ENCODE data around the gene MPRIP. TPM values are rescaled to one million over a fixed set of nuclear protein-coding genes. Genes with fewer than 3 reads are reported as not detected.

MPRIP gene
- total RNA-seq, 1 donor from 2014 or later = 275 TPM

DNA sequence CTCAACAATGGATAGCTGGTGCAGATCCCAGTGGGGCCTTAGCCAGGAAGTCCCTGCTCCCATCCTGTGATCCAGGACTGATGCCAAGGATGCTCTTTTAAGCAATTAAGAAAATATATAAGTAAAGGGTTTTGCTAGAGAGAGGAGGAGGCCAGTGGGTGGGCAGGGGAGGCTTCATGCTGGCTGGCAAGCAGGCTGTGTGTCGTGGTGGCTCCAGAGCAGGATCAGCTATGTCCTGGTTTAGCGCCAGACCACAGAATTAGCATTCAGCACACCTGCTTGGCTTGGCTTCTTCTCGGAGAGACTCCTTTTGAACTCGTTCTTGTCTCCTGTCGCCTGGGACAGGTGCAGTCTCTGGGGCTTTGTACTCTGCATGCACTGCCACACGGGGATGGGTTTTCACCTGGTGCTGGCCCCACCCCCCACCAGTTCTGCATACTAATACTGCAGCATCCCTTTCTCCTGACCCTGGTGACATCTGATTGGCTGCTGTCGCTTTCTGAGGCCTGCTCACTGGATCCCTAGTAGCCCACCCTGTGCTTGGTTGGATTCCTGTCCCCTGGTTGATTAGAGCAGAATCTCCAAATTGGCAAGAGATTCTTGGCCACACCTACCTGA, 97.8 kb downstream of the MPRIP start:
- no peak for DNase-seq (ENCODE audit: extremely low spot score, unreplicated experiment)
- H3K36me3 Mint-ChIP-seq = peaks cover 7% of the 10 kb centered on the region
- no peak for TF ChIP-seq CTCF (conservative IDR thresholded peaks at IDR 0.05)
- no peak overlapping the region for H3K27ac Mint-ChIP-seq
- peaks cover 7% of the 10 kb centered on the region for H3K4me1 Mint-ChIP-seq (ENCODE audit: unreplicated experiment)
- H3K27me3 Mint-ChIP-seq = no peaks in the 10 kb centered on the region
- no peaks in the 10 kb centered on the region for H3K9me3 Mint-ChIP-seq
- no peak overlapping the region for H3K4me3 Mint-ChIP-seq

GRCh38 chr17:17140590-17140980, 98.3 kb downstream of the MPRIP start:
- H3K27ac Mint-ChIP-seq = no peak overlapping the region
- H3K9me3 Mint-ChIP-seq = no peaks in the 10 kb centered on the region
- H3K4me1 Mint-ChIP-seq (ENCODE audit: unreplicated experiment) = peaks cover 7% of the 10 kb centered on the region
- no peak for DNase-seq (ENCODE audit: extremely low spot score, unreplicated experiment)
- no peak for TF ChIP-seq CTCF (conservative IDR thresholded peaks at IDR 0.05)
- H3K36me3 Mint-ChIP-seq = peaks cover 7% of the 10 kb centered on the region
- no peak overlapping the region for H3K4me3 Mint-ChIP-seq
- no peaks in the 10 kb centered on the region for H3K27me3 Mint-ChIP-seq

GRCh38 chr17:17141279-17141678, 99.0 kb downstream of the MPRIP start:
- Mint-ChIP-seq H3K27me3 (no peaks in the 10 kb centered on the region), H3K27ac (no peak overlapping the region), H3K36me3 (peaks cover 7% of the 10 kb centered on the region), H3K4me1 (ENCODE audit: unreplicated experiment) (peaks cover 7% of the 10 kb centered on the region), H3K9me3 (no peaks in the 10 kb centered on the region), H3K4me3 (no peak overlapping the region)
- DNase-seq (ENCODE audit: extremely low spot score, unreplicated experiment) = no peak
- no peak for TF ChIP-seq CTCF (conservative IDR thresholded peaks at IDR 0.05)

GRCh38 chr17:17141860-17142552, 99.7 kb downstream of the MPRIP start:
- Mint-ChIP-seq H3K27me3 (no peaks in the 10 kb centered on the region), H3K9me3 (no peaks in the 10 kb centered on the region), H3K36me3 (peaks cover 11% of the 10 kb centered on the region), H3K4me1 (ENCODE audit: unreplicated experiment) (peaks cover 7% of the 10 kb centered on the region), H3K4me3 (no peak overlapping the region), H3K27ac (peak overlapping the region; percentile 52)
- peak; percentile 89 for TF ChIP-seq CTCF (conservative IDR thresholded peaks at IDR 0.05)
- DNase-seq (ENCODE audit: extremely low spot score, unreplicated experiment) = no peak

DNA sequence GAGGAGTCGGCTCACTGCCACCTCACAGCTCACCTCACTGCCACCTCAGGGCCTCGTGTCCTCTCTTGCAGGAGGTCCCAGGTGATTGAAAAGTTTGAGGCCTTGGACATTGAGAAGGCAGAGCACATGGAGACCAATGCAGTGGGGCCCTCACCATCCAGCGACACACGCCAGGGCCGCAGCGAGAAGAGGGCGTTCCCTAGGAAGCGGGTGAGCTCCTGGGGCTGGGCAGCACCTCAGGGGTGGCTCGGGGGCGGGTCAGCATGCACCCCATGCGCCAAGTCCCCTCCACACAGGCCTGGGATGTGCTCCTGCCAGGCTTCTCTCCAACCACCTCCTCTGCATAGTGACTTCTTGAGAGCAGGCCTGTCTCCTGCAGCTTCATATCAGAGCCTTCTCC, 100.3 kb downstream of the MPRIP start:
- TF ChIP-seq CTCF (conservative IDR thresholded peaks at IDR 0.05) = no peak
- peak overlapping the region; percentile 72 for H3K27ac Mint-ChIP-seq
- DNase-seq (ENCODE audit: extremely low spot score, unreplicated experiment) = no peak
- no peaks in the 10 kb centered on the region for H3K27me3 Mint-ChIP-seq
- no peak overlapping the region for H3K4me3 Mint-ChIP-seq
- H3K4me1 Mint-ChIP-seq (ENCODE audit: unreplicated experiment) = peaks cover 7% of the 10 kb centered on the region
- H3K36me3 Mint-ChIP-seq = peaks cover 13% of the 10 kb centered on the region
- no peaks in the 10 kb centered on the region for H3K9me3 Mint-ChIP-seq

Data from type B pancreatic cell (in vitro differentiated cells).